GM10248 (cell line): ENCODE measurements around the gene NDUFA7.
"Not testable (repeated sequence)": the region's sequence is repeated elsewhere in the genome, so short reads cannot be mapped to it uniquely, and the experiment has no call there.

ENCODE experiments used
- CTCF ChIA-PET: fragments of 300-600 bp; sonication (Branson Sonifier 250); formaldehyde crosslinking; extraction: SDS; loops from one replicate; lab custom pipeline; 2021; ENCODE audit warnings: antibody characterized with exemption; lab: Yijun Ruan, JAX
- POLR2A ChIA-PET: fragments of 350-650 bp; sonication (Branson Sonifier 250); formaldehyde crosslinking; extraction: SDS; loops from one replicate; lab custom pipeline; 2020; ENCODE audit warnings: antibody characterized with exemption; lab: Yijun Ruan, JAX
- DNase-seq: peaks from one replicate; pipeline ENCODE4 v3.0.0; 2012; ENCODE audit errors: extremely low spot score
- CTCF ChIP-seq: IDR thresholded peaks from 2 replicates; pipeline ENCODE4 v1.5.1; 2012; ENCODE audit warnings: mild to moderate bottlenecking, low read depth; ENCODE audit errors: extremely low read depth, missing control alignments, control extremely low read depth

NDUFA7 gene

GRCh38 chr19:8355631-8356402, 34.6 kb upstream of the NDUFA7 start:
- no peak for DNase-seq
- POLR2A ChIA-PET, result no interaction called here
- TF ChIP-seq CTCF, result no peak
- CTCF ChIA-PET, result interaction anchor here (1.0 to 4.8 kb wide), 12 partner anchors 7 to 224 kb away, joined by 3 to 72 read pairs (median 18); partner anchors contain the start of genes ANGPTL4, KANK3, MARCHF2 and MYO1F

GRCh38 chr19:8352845-8353244, 31.7 kb upstream of the NDUFA7 start:
- ChIA-PET POLR2A (interaction anchor here (0.6 kb wide), 2 partner anchors 157 to 228 kb away, joined by 3 to 4 read pairs; no protein-coding TSS in a partner anchor), CTCF (interaction anchor here (0.6 to 4.8 kb wide), 25 partner anchors 10 to 232 kb away, joined by 3 to 72 read pairs (median 9); partner anchors contain the start of genes ANGPTL4, HNRNPM, KANK3 and MARCHF2)
- DNase-seq, result not testable (repeated sequence)

- CTCF ChIA-PET, result interaction anchor here (0.6 to 4.8 kb wide), 12 partner anchors 9 to 232 kb away, joined by 3 to 72 read pairs (median 22); partner anchors contain the start of genes ANGPTL4, KANK3, MARCHF2 and MYO1F
- POLR2A ChIA-PET, result interaction anchor here (0.6 kb wide), 2 partner anchors 157 to 229 kb away, joined by 3 to 4 read pairs; no protein-coding TSS in a partner anchor
- TF ChIP-seq CTCF, result no peak
- DNase-seq, result no peak
Measured at GRCh38 chr19:8352134-8352827, 31.1 kb upstream of the NDUFA7 start.

GRCh38 chr19:8349629-8350372, 28.6 kb upstream of the NDUFA7 start:
- CTCF ChIA-PET, POLR2A ChIA-PET: not testable (repeated sequence)

GRCh38 chr19:8343483-8343844, 22.3 kb upstream of the NDUFA7 start:
- no peak for TF ChIP-seq CTCF
- no peak for DNase-seq
- ChIA-PET CTCF (interaction anchor here (1.1 to 6.4 kb wide), 4 partner anchors 11 to 240 kb away, joined by 3 to 63 read pairs (median 4); no protein-coding TSS in a partner anchor), POLR2A (no interaction called here)

More at GRCh38 chr19:8349629-8350372, 28.6 kb upstream of the NDUFA7 start:
- not testable (repeated sequence) for DNase-seq

GRCh38 chr19:8342684-8343482, 21.7 kb upstream of the NDUFA7 start, which contains the start of gene KANK3:
TSS of gene KANK3 (minus strand) at chr19:8343262. CDS start at chr19:8337828, 5,434 bp downstream.
- ChIA-PET CTCF (interaction anchor here (1.1 to 6.4 kb wide), 6 partner anchors 11 to 240 kb away, joined by 3 to 63 read pairs (median 3); no protein-coding TSS in a partner anchor), POLR2A (no interaction called here)
- TF ChIP-seq CTCF, result no peak
- peak; percentile 99 for DNase-seq
